ENCODE results near the gene AHCTF1. TPM values are rescaled to one million over a fixed set of nuclear protein-coding genes. Genes with fewer than 3 reads are reported as not detected.
"Not testable (repeated sequence)": the region's sequence is repeated elsewhere in the genome, so short reads cannot be mapped to it uniquely, and the experiment has no call there.

Gene AHCTF1
- total and polyA plus RNA-seq, 4 donors = 4.2 to 17.5 (median 10.6) TPM

- 97% methylated on average over 5 of the region's 5 CpGs for WGBS
- not testable (repeated sequence) for H3K9me3 ChIP-seq (ENCODE audit: control insufficient read depth in 4 of 4, low read length in 3 of 4); DNase-seq (ENCODE audit: low spot score); H3K4me3 ChIP-seq (ENCODE audit: low read depth in 1 of 3, low read length in 3 of 3); H3K9ac ChIP-seq (ENCODE audit: low read depth in 1 of 2, low read length in 2 of 2); H3K27ac ChIP-seq (ENCODE audit: low read depth in 1 of 2, low read length in 2 of 2); H3K27me3 ChIP-seq (ENCODE audit: control insufficient read depth in 4 of 4, insufficient read depth in 4 of 4, low read length in 3 of 4); H3K4me1 ChIP-seq (ENCODE audit: control insufficient read depth in 4 of 4, insufficient read depth in 4 of 4, low read length in 3 of 4)
- peaks cover 0 to 46% (median 36%) of the 10 kb centered on the region in 4 donors for H3K36me3 ChIP-seq (ENCODE audit: control insufficient read depth in 4 of 4, insufficient read depth in 3 of 4, low read depth in 1 of 4, low read length in 3 of 4)
Measured at GRCh38 chr1:246885389-246885788, 46.4 kb downstream of the AHCTF1 start.

- WGBS = over 99% methylated on average over 4 of the region's 4 CpGs
- no peaks in the 10 kb centered on the region for H3K4me1 ChIP-seq (ENCODE audit: control insufficient read depth in 4 of 4, insufficient read depth in 4 of 4, low read length in 3 of 4)
- H3K9ac ChIP-seq (ENCODE audit: low read depth in 1 of 2, low read length in 2 of 2) = no peak overlapping the region
- peaks cover 0 to 23% (median 21%) of the 10 kb centered on the region in 4 donors for H3K36me3 ChIP-seq (ENCODE audit: control insufficient read depth in 4 of 4, insufficient read depth in 3 of 4, low read depth in 1 of 4, low read length in 3 of 4)
- no peak for TF ChIP-seq RXRA (IDR thresholded peaks at IDR 0.05)
- TF ChIP-seq HNF4G (IDR thresholded peaks at IDR 0.05) = no peak
- TF ChIP-seq TAF1 (conservative IDR thresholded peaks at IDR 0.05) = no peak
- no peak for TF ChIP-seq MAX (IDR thresholded peaks at IDR 0.05)
- TF ChIP-seq JUND (IDR thresholded peaks at IDR 0.05) = no peak
- no peak for TF ChIP-seq NR2F2 (IDR thresholded peaks at IDR 0.05)
- no peak for TF ChIP-seq EGR1 (IDR thresholded peaks at IDR 0.05; ENCODE audit: low read depth in 2 of 2)
- TF ChIP-seq REST (IDR thresholded peaks at IDR 0.05) = no peak
- no peak for TF ChIP-seq YY1 (IDR thresholded peaks at IDR 0.05)
- no peak for TF ChIP-seq FOXA1 (IDR thresholded peaks at IDR 0.05)
- TF ChIP-seq FOXA2 (IDR thresholded peaks at IDR 0.05) = no peak
- TF ChIP-seq HNF4A (conservative IDR thresholded peaks at IDR 0.05) = no peak
- TF ChIP-seq CTCF (IDR thresholded peaks at IDR 0.05; ENCODE audit: low read depth, low read length, missing input control) = no peak
- TF ChIP-seq ATF3 (IDR thresholded peaks at IDR 0.05) = no peak
- no peak overlapping the region for H3K27ac ChIP-seq (ENCODE audit: low read depth in 1 of 2, low read length in 2 of 2)
- H3K9me3 ChIP-seq (ENCODE audit: control insufficient read depth in 4 of 4, low read length in 3 of 4) = no peaks in the 10 kb centered on the region
- H3K27me3 ChIP-seq (ENCODE audit: control insufficient read depth in 4 of 4, insufficient read depth in 4 of 4, low read length in 3 of 4) = no peaks in the 10 kb centered on the region
- no peak for DNase-seq (ENCODE audit: low spot score)
- H3K4me3 ChIP-seq (ENCODE audit: low read depth in 1 of 3, low read length in 3 of 3) = no peak overlapping the region
Measured at GRCh38 chr1:246878551-246878950, 53.2 kb downstream of the AHCTF1 start.

- 95% methylated on average over 3 of the region's 3 CpGs for WGBS
- Histone ChIP-seq H3K4me3 (ENCODE audit: low read depth in 1 of 3, low read length in 3 of 3) (no peak overlapping the region), H3K27me3 (ENCODE audit: control insufficient read depth in 4 of 4, insufficient read depth in 4 of 4, low read length in 3 of 4) (no peaks in the 10 kb centered on the region), H3K36me3 (ENCODE audit: control insufficient read depth in 4 of 4, insufficient read depth in 3 of 4, low read depth in 1 of 4, low read length in 3 of 4) (peaks cover 2 to 34% (median 27%) of the 10 kb centered on the region in 4 donors), H3K27ac (ENCODE audit: low read depth in 1 of 2, low read length in 2 of 2) (no peak overlapping the region), H3K9me3 (ENCODE audit: control insufficient read depth in 4 of 4, low read length in 3 of 4) (no peaks in the 10 kb centered on the region), H3K9ac (ENCODE audit: low read depth in 1 of 2, low read length in 2 of 2) (no peak overlapping the region), H3K4me1 (ENCODE audit: control insufficient read depth in 4 of 4, insufficient read depth in 4 of 4, low read length in 3 of 4) (no peaks in the 10 kb centered on the region)
- DNase-seq (ENCODE audit: low spot score) = no peak
- TF ChIP-seq ZBTB33 (IDR thresholded peaks at IDR 0.05) = no peak
- TF ChIP-seq SP1 (IDR thresholded peaks at IDR 0.05) = no peak
- no peak for TF ChIP-seq NR2F2 (IDR thresholded peaks at IDR 0.05)
- TF ChIP-seq GABPA (IDR thresholded peaks at IDR 0.05 in 1 of 2, conservative IDR thresholded peaks at IDR 0.05 in 1 of 2) = no peak
Measured at GRCh38 chr1:246876431-246876830, 55.3 kb downstream of the AHCTF1 start.
